Measurements from ENCODE around the gene STAMBPL1.

Gene STAMBPL1

GRCh38 chr10:88879534-88880281, at the start of gene STAMBPL1:
TSS of gene STAMBPL1 (plus strand) at chr10:88880245. CDS start at chr10:88901709, 21,464 bp downstream.
- Histone ChIP-seq H2AFZ (ENCODE audit: low read depth, low read length) (peak within 1 kb of the TSS; percentile 76), H3K79me2 (ENCODE audit: low read length) (peaks cover 38% of the 10 kb centered on the region), H3K4me1 (ENCODE audit: low read length) (peaks cover 38% of the 10 kb centered on the region), H3K9me3 (ENCODE audit: insufficient read depth, low read length) (no peaks in the 10 kb centered on the region), H3K27me3 (ENCODE audit: low read depth, low read length) (no peaks in the 10 kb centered on the region), H3K9ac (ENCODE audit: low read length) (peak within 1 kb of the TSS; percentile 88), H3K27ac (ENCODE audit: low read length) (peak within 1 kb of the TSS; percentile 86), H4K20me1 (ENCODE audit: insufficient read depth, low read length) (no peaks in the 10 kb centered on the region), H3K4me2 (ENCODE audit: low read length) (peak within 1 kb of the TSS; percentile 92), H3K36me3 (replicated peaks; ENCODE audit: low read depth, low read length) (peaks cover 3% of the 10 kb centered on the region), H3K4me3 (ENCODE audit: low read length) (peak within 1 kb of the TSS; percentile 90)
- no peak for TF ChIP-seq CTCF (IDR thresholded peaks at IDR 0.05; ENCODE audit: low read depth, low read length)

- Histone ChIP-seq H3K27me3 (ENCODE audit: low read depth, low read length) (no peaks in the 10 kb centered on the region), H3K27ac (ENCODE audit: low read length) (no peak overlapping the region), H3K79me2 (ENCODE audit: low read length) (no peaks in the 10 kb centered on the region), H2AFZ (ENCODE audit: low read depth, low read length) (peak overlapping the region; percentile 31; the same call in 1 of the 2 replicates), H3K9me3 (ENCODE audit: insufficient read depth, low read length) (no peaks in the 10 kb centered on the region), H3K4me2 (ENCODE audit: low read length) (peak overlapping the region; percentile 91), H3K36me3 (replicated peaks; ENCODE audit: low read depth, low read length) (no peaks in the 10 kb centered on the region), H3K4me3 (ENCODE audit: low read length) (peak overlapping the region; percentile 53), H3K9ac (ENCODE audit: low read length) (no peak overlapping the region), H4K20me1 (ENCODE audit: insufficient read depth, low read length) (no peaks in the 10 kb centered on the region), H3K4me1 (ENCODE audit: low read length) (peaks cover 17% of the 10 kb centered on the region)
- TF ChIP-seq EZH2phosphoT487 (IDR thresholded peaks at IDR 0.05; ENCODE audit: low read depth) = no peak
- TF ChIP-seq CTCF (IDR thresholded peaks at IDR 0.05; ENCODE audit: low read depth, low read length) = no peak
Measured at GRCh38 chr10:88830643-88831268, 49.3 kb upstream of the STAMBPL1 start.

GRCh38 chr10:88831709-88832108, 48.3 kb upstream of the STAMBPL1 start:
- H3K27ac ChIP-seq (ENCODE audit: low read length) = no peak overlapping the region
- H3K27me3 ChIP-seq (ENCODE audit: low read depth, low read length) = no peaks in the 10 kb centered on the region
- H3K9me3 ChIP-seq (ENCODE audit: insufficient read depth, low read length) = no peaks in the 10 kb centered on the region
- no peak for TF ChIP-seq CTCF (IDR thresholded peaks at IDR 0.05; ENCODE audit: low read depth, low read length)
- no peak for TF ChIP-seq EZH2phosphoT487 (IDR thresholded peaks at IDR 0.05; ENCODE audit: low read depth)
- H3K4me2 ChIP-seq (ENCODE audit: low read length) = peak overlapping the region; percentile 91
- no peaks in the 10 kb centered on the region for H3K36me3 ChIP-seq (replicated peaks; ENCODE audit: low read depth, low read length)
- no peak overlapping the region for H3K9ac ChIP-seq (ENCODE audit: low read length)
- H4K20me1 ChIP-seq (ENCODE audit: insufficient read depth, low read length) = no peaks in the 10 kb centered on the region
- H3K4me1 ChIP-seq (ENCODE audit: low read length) = peaks cover 27% of the 10 kb centered on the region
- H3K79me2 ChIP-seq (ENCODE audit: low read length) = no peaks in the 10 kb centered on the region
- no peak overlapping the region for H2AFZ ChIP-seq (ENCODE audit: low read depth, low read length)
- peak overlapping the region; percentile 53 for H3K4me3 ChIP-seq (ENCODE audit: low read length)

- Histone ChIP-seq H3K9me3 (ENCODE audit: insufficient read depth, low read length) (no peaks in the 10 kb centered on the region), H3K9ac (ENCODE audit: low read length) (no peak overlapping the region), H3K4me3 (ENCODE audit: low read length) (no peak overlapping the region), H3K27ac (ENCODE audit: low read length) (no peak overlapping the region), H2AFZ (ENCODE audit: low read depth, low read length) (no peak overlapping the region), H3K27me3 (ENCODE audit: low read depth, low read length) (no peaks in the 10 kb centered on the region), H3K4me2 (ENCODE audit: low read length) (no peak overlapping the region), H4K20me1 (ENCODE audit: insufficient read depth, low read length) (no peaks in the 10 kb centered on the region), H3K36me3 (replicated peaks; ENCODE audit: low read depth, low read length) (no peaks in the 10 kb centered on the region), H3K79me2 (ENCODE audit: low read length) (no peaks in the 10 kb centered on the region), H3K4me1 (ENCODE audit: low read length) (peaks cover 33% of the 10 kb centered on the region)
- TF ChIP-seq CTCF (IDR thresholded peaks at IDR 0.05; ENCODE audit: low read depth, low read length) (no peak), EZH2phosphoT487 (IDR thresholded peaks at IDR 0.05; ENCODE audit: low read depth) (no peak)
Measured at GRCh38 chr10:88832376-88832775, 47.7 kb upstream of the STAMBPL1 start.

Measured in OCI-LY3 (cell line).